M059J (cell line): ENCODE results near the gene EIPR1. TPM values are rescaled to one million over a fixed set of nuclear protein-coding genes. Genes with fewer than 3 reads are reported as not detected.
"Not testable (repeated sequence)": the region's sequence is repeated elsewhere in the genome, so short reads cannot be mapped to it uniquely, and the experiment has no call there.

ENCODE experiments used
- DNase-seq: peaks from one replicate; pipeline ENCODE4 v3.0.0-alpha.2; 2012; ENCODE audit warnings: low read depth
- total RNA-seq: library from RNA; depleted of rRNA; stranded (reverse); fragments of >200 nt; shearing (Covaris generic); gene quantifications from 2 replicates; pipeline ENCODE4 v1.2.3, GENCODE V29; 2014

EIPR1 gene
- total RNA-seq, 1 experiment from 2014 or later, result 61.2 TPM

DNA sequence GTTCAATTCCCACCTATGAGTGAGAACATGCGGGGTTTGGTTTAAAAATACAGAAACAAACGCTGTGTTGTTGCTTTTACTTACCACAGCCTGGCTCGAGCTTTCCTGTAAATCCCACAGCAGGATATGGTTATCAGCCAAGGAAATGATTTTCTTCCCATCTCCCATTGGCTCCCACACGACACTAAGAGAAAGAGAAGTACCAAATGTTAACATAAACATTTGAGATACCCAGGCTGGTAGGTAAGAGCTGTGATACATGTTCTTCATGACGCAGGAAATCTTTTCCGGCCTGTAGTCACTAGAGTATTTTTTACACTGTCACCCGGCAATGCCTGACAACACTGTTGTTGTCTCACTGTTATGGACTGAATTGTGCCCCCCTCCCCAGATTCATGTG lies 163.6 kb downstream of the EIPR1 start:
- DNase-seq, result no peak

DNA sequence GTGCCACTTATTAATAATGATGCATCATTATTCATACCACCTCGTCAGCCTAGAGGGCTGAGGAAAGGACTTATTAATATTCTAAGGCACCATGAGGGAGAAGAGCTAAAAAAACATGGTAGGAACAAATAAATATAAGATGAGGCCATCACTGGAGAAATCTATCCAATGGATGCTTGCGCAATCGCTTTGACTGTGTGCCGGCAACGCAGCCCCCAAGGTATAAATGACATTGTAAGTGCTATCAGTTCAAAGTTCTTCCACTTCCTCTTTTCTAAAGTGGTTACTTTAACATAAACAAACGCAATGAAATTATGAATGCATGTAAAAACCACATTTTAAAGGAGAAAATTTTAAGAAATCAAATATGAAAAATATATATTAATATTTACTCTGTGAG lies 164.6 kb downstream of the EIPR1 start:
- DNase-seq, result no peak

DNA sequence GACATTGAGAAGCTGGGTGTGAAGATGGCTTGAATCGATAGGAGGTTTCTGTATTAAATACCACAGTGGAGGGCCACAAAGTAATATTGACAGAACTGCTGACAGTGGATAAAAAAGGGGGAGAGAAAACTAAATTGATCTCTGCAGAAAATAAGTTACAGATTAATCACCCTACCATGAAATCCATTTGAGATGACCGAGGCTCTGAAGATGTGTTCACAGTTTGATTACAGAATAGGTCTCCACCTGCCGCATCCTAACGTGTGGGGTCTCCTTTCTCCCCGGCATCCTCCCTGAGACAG lies 165.6 kb downstream of the EIPR1 start:
- DNase-seq, result no peak

DNA sequence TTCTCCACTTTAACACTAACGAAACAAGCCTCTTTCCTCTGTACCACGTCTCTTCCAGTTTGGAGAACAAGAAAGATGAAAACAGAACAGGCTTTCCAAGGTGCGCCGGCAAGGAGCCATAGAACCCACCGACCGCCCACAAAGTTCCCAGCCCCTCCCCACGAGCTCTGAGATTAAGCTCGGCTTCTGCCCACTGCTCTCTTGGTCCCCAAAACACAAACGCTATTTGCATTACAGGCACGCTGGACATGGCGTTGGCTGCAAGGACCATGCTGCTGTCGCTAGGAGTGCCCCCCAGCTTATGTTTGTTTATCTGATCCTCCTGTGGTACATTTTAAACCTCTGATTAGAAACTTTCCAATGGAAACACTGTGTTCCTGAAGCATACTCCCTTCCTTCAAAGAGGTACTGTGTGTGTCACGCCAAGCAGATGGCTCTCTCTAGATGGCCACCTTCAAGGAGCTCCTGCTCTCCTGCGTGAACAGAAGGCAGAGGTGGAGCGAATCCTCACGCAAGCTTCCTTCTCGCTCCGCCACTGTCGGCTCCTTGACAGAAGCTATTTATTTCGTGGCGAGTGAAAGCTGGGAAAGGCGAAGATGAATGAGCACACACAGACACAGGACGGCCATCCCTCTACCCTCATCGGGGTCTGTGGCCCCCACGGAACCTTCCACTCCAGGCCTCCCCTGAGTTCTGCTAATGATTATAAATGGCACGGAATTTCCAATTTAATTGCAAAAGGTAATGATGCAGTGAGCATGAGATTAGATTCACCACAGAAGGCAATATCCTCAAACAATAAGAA lies 166.2 kb downstream of the EIPR1 start:
- no peak for DNase-seq

DNA sequence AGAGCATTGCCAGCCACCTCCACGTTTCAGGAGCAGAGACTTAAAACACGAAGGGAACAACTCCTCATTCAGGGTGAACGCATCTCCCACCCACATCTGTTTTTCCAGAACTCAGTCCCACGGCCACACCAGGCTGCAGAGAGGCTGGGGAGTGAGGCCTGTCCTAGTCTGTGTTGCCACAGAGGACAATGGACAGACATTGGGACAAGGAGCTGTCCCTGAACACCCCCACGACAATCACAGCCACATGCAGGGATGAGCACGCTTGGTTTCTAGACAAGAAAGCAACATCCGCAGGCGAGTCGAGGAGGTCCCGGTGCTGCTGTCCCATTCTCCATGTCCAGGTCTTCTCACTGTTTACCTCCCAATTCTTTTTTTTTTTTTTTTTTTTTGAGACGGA lies 167.4 kb downstream of the EIPR1 start:
- DNase-seq, result no peak

DNA sequence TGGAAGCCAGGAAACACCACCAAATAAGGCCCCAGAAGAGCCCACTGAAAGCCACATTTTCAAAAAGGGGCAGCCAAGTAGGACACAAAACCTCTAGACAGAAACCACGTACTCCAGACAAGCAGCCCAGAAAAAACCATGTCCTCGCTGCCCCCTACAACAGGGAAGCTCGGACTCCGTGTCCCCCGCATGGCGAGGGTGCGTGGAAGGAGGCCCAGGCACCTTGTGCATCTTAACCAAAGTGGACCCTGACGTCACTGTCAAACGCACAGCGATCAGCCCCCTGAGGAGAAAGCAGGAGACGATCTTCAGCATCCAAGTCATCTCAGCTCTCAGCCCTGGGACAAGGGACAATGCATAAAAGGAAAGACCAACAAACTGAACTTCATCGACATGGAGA lies 168.4 kb downstream of the EIPR1 start:
- DNase-seq, result no peak

DNA sequence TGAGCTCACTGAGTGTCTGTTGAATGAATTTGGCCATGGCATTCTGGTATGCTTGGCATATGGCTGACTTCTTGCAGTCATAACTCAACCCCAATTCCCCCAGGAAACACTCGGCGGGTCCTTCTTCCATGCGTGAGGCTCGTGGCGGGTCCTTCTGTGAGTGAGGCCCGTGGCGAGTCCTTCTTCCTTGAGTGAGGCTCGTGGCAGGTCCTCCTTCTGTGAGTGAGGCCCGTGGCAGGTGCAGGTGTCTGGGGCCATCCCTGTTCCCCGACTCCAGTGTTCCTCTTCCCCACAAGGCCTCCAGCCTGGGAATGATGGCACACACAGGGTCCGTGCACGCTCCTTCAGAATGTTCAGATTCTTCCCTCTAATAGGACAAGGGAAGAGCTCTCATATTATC lies 169.0 kb downstream of the EIPR1 start:
- no peak for DNase-seq

DNA sequence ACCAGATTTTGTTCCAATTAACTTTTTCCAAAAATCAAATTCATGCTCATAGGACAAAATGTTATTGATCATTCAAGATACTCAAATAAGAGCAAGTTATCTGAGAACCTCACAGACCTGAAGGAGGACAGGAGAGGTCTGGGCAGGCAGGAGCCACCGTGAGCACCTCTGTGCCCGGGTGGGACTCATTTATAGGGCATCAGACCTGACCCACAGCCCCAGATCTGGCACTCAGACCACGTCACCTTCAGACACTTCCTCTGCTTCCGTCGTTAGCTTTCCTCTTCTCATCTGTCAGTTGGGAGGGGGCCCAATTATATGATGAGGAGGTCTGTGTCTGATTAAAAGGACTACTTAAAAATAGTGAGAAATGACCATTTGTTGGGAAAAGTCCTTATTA lies 169.4 kb downstream of the EIPR1 start:
- no peak for DNase-seq

DNA sequence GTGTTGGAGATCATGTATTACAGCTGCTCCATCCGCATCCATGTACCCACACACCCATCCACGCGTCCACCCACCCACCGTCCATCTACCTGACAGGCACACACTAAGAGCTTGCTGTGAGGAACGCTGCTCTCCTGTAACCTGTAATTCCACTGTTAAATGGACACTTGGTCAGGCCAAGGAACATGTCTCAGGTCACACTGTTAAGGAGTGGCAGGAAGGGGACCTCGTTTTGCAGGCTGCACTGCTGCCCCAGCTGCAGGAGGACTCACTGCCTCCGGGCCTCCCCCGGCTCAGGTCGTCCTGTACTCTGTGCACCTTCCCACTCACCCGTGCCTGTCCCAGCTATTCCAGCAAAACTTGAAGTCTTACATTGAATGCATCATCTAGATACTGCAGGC lies 170.5 kb downstream of the EIPR1 start:
- no peak for DNase-seq

DNA sequence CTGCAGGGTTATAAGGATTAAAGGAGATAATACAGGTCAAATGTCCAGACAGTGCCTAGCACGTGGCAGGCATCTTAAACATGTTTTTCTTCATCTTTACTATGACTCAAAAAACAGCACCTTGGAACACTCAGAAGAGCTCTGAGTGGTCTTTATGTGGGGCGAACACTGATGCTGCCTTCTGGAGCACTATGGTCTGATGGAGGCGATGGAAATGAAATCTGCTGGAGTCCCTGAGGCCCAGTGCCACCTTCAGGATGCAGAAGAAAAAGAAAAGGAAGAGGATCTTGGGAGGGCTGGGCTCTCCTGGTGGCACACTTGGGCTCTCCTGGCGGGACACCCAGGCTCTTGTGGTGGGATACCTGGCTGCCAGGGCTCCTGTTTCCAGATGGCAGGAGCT lies 171.8 kb downstream of the EIPR1 start:
- no peak for DNase-seq

DNA sequence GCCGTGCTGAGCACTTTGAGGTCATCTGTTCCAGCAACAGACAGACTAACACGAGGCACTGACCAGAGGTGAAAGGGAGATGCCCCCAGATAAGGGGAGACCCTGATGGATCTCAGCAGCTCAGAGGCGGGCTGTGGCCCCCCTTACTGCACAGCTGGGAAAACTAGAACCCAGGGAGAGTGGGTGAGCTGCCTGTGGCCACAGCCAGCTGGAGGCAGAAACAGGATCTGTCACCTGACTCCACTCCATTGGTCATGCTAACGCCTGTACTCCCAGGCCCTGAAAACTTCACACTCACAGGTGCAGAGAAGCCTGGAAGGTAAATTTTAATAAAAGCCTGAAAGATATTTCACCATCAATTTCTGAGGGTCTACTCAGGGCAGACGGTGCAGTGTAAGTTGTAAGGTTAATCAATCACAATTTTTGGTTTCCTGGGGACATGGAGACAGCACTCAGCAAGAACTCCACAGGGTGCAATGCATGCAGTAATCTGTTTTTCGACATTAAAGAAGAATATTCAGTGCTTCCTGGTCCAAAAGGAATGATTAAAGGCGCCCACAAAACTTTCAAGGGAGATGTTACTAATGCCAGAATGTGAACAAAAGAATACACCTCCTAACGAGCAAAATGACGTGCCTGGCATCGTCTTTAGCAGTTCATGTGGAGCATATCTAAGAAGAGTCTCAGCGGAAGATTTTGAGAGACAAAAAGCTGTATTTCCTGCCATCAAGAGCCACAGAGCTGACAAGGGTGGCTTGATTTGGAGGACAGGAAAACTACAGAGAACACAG lies 173.4 kb downstream of the EIPR1 start:
- no peak for DNase-seq

DNA sequence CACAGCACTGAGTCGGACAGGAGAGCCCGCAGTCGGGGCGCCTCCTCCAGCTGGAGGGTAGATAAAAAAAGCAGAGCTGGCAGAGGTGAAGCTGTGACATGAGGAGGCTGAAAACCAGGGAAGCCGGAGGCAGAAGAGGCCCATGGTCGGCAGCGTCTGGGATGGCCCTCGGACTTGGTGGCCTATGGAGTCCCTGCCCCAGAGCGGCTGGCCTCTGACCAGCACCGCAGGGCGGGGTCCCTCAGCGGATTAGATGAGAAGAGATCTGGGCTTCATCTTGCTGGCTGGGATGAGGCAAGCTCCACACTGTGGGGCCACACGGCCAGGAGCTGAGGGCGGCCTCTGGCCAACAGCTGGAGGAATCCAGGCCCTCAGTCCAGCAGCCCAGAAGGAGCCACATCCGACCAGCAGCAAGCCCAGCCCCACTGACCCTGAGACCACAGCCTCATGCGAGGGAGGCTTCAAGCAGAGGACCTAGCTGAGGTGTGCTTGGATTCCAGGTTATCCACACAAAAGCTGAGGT lies 174.1 kb downstream of the EIPR1 start:
- no peak for DNase-seq

DNA sequence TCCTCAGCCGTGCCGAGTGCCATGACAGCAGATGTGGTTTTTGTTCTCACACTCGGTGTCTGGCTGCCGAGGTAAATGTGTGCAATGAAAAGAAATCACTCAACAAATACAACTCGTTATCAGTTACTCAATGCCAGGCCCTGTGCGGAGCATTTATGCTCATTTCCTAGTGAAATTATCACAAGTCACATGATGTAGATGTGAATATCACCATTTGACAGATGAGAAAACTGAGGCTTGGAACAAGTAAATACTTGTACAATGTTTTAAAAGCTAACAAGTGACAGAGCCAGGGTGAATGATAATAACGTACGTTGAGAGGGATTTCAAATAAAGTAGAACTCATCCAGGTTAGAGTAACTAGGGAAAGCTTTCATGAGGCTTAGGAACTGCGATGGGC lies 174.7 kb downstream of the EIPR1 start:
- no peak for DNase-seq

DNA sequence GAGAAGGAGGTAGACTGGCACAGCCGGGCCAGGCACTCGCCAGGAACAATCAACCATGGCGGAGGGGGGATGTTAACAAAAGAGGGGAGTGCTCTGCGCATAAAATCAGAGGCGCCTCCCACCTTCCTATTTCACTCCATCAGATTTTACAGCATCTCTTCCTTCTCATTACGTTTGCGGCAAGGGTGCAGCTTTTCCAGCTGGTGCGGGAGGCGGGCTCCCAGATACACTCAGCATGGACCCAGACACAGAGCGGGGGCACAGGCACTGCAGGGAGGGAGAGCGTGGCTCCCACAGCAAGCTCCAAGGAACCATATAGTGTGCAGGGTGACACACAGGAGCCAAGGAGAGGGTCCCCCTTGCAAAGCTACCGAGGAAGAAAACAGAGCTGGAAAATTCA lies 176.3 kb downstream of the EIPR1 start:
- DNase-seq, result no peak

DNA sequence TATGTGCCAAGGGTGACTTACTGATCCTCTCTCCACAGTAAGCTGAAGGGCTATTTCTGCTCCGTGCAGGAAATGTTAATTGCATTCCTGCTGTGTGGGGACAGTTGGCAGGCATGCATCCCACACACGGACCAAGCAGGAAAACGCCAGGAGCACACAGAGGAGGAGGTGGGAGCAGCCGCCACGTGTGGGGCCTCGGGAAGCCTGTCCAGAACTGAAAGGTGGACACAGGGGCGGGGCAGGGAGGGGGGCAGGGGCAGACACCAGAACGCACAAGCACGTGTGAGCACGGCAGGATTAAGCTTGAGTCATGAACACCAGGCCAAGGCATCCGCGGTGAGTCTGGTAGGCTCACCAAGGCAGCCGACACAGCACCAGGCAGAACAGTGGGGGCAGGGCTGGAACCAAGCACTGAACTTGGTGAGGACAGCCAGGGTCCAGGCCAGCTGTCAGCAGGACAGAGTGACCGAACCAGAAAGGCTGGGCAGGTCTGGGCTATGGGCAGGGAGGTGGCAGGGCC lies 177.1 kb downstream of the EIPR1 start:
- DNase-seq, result no peak

DNA sequence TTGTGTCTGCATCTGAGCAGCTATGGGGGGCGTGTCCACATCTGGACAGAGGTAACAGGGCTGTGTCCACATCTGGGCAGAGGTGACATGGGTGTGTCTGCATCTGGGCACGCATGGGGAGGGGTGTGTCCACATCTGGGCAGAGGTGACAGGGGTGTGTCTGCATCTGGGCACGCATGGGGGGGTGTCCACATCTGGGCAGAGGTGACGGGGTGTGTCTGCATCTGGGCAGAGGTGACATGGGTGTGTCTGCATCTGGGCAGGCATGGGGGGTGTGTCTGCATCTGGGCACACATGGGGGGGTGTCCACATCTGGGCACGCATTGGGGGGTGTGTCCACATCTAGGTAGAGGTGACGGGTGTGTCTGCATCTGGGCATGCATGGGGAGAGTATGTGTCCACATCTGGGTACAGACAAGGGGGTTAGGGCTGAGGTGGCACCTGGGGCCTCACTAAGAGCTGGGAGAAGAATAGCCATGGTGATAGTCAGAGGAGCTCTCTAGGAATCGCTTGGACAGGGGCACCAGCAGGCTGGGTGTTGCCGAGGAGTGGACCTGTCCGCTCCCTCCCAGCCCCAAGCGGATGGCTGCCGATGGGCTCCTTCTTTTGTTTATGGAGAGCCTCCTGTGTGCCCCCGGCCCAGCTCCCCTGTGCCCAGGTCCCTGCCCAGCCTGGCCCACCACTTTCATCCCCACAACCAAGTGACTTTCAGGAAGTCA lies 177.8 kb downstream of the EIPR1 start:
- no peak for DNase-seq

DNA sequence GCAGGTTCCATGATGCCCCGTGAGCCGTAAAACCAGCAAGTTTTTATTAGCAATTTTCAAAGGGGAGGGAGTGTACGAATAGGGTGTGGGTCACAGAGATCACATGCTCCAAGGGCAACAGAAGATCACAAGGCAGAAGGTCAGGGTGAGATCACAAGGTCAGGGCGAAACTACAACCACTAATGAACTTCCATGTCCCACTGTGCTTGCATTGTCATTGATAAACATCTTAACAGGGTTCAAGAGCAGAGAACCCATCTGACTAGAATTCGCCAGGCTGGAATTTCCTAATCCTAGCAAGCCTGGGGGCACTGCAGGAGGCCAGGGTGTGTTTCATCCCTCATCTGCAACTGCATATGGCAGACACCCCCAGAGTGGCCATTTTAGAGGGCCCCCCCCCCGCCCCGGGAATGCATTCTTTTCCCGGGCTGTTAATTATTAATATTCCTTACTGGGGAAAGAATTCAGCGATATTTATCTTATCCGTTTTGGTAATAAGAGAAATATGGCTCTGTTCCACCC lies 178.9 kb downstream of the EIPR1 start:
- DNase-seq, result not testable (repeated sequence)

DNA sequence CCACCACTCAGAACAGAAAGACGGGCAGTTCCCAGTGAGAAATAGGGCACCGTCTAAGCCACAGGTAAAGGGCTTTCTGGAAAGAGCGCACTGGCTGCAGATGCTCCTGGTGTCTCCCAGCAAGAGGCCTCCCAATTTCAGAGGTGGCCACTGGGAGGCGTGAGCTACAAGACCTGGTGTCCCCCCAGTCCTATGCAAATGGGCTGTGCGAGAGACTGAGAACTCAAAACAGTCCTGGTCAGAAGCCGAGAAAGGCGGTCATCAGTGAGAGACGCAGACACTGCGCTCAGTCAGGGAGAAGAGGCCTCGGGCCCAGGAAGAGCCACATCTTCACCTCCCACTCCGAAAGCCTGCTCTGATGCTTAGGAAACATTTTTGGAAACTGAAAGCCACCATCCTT lies 179.5 kb downstream of the EIPR1 start:
- DNase-seq, result no peak

DNA sequence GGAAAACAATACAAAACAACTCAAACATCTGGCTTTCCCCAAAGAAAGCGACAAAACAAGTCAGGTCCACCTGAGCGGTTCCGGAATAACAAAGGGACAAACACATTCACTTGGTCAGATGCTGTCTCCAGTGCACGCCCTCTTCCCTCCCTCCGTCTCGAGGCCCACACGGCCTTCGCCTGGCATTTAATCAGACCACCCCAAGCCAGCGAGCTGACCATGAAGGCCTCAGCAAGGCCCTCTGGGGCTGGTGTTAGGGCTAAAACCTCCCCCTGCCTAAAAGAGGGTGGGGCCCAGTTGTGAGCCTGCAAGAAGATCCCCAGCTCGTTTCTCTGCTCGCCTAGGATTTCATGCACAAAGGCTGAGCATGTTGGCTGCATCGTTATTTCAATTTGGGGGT lies 180.3 kb downstream of the EIPR1 start:
- no peak for DNase-seq

DNA sequence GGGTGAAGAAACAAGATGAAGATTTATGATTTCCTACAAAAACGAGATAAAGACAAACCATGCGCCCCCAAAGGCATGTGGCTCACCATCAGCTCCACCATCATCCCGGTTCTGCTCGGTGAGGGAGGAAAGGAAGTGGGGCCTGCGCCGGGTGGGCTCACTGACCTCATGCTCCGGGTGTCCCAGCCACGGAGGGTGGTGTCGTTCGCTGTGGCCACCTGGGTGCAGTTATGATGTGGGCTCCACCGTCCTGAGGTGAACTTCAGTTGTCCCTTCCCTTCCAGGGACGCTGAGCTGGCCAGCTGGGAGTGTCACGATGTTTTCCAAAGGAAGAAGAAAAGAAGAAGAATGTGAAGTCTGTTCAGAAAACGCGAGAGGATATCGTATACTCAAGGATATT lies 180.9 kb downstream of the EIPR1 start:
- no peak for DNase-seq

DNA sequence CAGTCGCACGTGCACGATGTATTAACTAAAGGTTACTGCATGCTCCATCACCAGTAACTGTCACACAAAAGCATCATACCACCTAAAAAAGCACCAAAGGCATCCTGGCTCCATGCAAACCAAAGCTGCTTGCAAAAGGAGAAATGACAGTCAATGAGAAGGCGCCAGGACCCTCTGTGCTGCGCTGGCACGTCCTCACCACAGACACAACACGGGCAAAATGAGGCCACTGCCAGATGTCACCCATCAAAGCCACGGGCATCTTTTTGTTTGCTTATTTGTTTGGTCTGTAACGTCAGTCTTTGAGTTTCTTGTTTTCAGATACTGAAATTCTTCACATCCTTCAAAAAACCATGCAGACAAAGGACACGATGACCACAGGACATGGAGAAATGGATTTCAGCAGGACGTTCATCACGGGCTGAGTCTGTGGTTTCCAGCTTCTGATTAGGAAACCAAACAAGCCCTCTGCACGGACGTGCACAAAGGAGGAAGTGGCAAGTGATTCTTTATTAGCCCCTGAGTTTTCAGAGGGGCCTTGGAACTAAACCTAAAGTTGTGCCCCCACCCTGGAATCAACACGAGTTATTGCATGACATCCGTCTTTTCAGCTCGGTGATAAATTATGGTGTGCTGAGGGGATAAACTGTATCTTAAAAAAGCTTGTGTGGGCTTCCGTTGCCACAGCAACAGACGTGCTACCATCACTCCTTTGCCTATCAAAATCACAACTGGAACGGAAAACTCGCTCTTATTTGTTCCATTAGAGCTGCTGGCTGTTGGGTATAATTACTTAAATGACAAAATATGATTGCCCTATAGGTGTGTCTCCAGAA lies 181.8 kb downstream of the EIPR1 start:
- no peak for DNase-seq
